ENCODE results near the gene DCAF5.

The DCAF5 gene

GRCh38 chr14:69115407-69116185, 37.3 kb downstream of the DCAF5 start:
- Histone ChIP-seq H3F3A (ENCODE audit: low read depth) (no peaks in the 10 kb centered on the region), H3K9me2 (replicated peaks; ENCODE audit: low read depth, low read length) (no peaks in the 10 kb centered on the region), H3K9me3 (ENCODE audit: insufficient read depth, low read depth, low read length) (no peaks in the 10 kb centered on the region), H4K20me1 (ENCODE audit: insufficient read depth, low read length, poor library complexity, severe bottlenecking) (peaks cover 13% of the 10 kb centered on the region), H3K36me3 (ENCODE audit: insufficient read depth, low read length) (peaks cover 96% of the 10 kb centered on the region), H3K4me1 (ENCODE audit: insufficient read depth, low read length, poor library complexity, severe bottlenecking) (peaks cover 10% of the 10 kb centered on the region), H3K4me3 (ENCODE audit: low read length, poor library complexity, severe bottlenecking) (no peak overlapping the region), H3K9ac (ENCODE audit: low read depth, low read length, poor library complexity, severe bottlenecking) (no peak overlapping the region), H3K27me3 (ENCODE audit: insufficient read depth, low read length, poor library complexity, severe bottlenecking) (no peaks in the 10 kb centered on the region), H3K79me2 (ENCODE audit: insufficient read depth, low read length) (peaks cover 13% of the 10 kb centered on the region), H3K4me2 (ENCODE audit: low read depth, low read length, poor library complexity, severe bottlenecking) (no peak overlapping the region), H2AFZ (ENCODE audit: low read length) (no peak overlapping the region)
- TF ChIP-seq CTCF (conservative IDR thresholded peaks at IDR 0.05; ENCODE audit: low read length) (no peak), EZH2phosphoT487 (IDR thresholded peaks at IDR 0.05; ENCODE audit: borderline replicate concordance) (no peak)

GRCh38 chr14:69114763-69115162, 38.2 kb downstream of the DCAF5 start:
- Histone ChIP-seq H3K9me3 (ENCODE audit: insufficient read depth, low read depth, low read length) (no peaks in the 10 kb centered on the region), H2AFZ (ENCODE audit: low read length) (no peak overlapping the region), H3K4me1 (ENCODE audit: insufficient read depth, low read length, poor library complexity, severe bottlenecking) (peaks cover 10% of the 10 kb centered on the region), H3K27me3 (ENCODE audit: insufficient read depth, low read length, poor library complexity, severe bottlenecking) (no peaks in the 10 kb centered on the region), H3K79me2 (ENCODE audit: insufficient read depth, low read length) (peaks cover 5% of the 10 kb centered on the region; the same call in 1 of the 2 replicates), H3K36me3 (ENCODE audit: insufficient read depth, low read length) (peaks cover 94% of the 10 kb centered on the region), H3F3A (ENCODE audit: low read depth) (no peaks in the 10 kb centered on the region), H3K9ac (ENCODE audit: low read depth, low read length, poor library complexity, severe bottlenecking) (no peak overlapping the region), H3K9me2 (replicated peaks; ENCODE audit: low read depth, low read length) (no peaks in the 10 kb centered on the region), H3K4me2 (ENCODE audit: low read depth, low read length, poor library complexity, severe bottlenecking) (no peak overlapping the region), H3K4me3 (ENCODE audit: low read length, poor library complexity, severe bottlenecking) (no peak overlapping the region), H4K20me1 (ENCODE audit: insufficient read depth, low read length, poor library complexity, severe bottlenecking) (peaks cover 10% of the 10 kb centered on the region)
- TF ChIP-seq EZH2phosphoT487 (IDR thresholded peaks at IDR 0.05; ENCODE audit: borderline replicate concordance) (no peak), CTCF (conservative IDR thresholded peaks at IDR 0.05; ENCODE audit: low read length) (no peak)

GRCh38 chr14:69108358-69108757, 44.6 kb downstream of the DCAF5 start:
- Histone ChIP-seq H4K20me1 (ENCODE audit: insufficient read depth, low read length, poor library complexity, severe bottlenecking) (peaks cover 3% of the 10 kb centered on the region), H3K4me1 (ENCODE audit: insufficient read depth, low read length, poor library complexity, severe bottlenecking) (no peaks in the 10 kb centered on the region), H3K79me2 (ENCODE audit: insufficient read depth, low read length) (no peaks in the 10 kb centered on the region), H2AFZ (ENCODE audit: low read length) (no peak overlapping the region), H3K27me3 (ENCODE audit: insufficient read depth, low read length, poor library complexity, severe bottlenecking) (no peaks in the 10 kb centered on the region), H3K4me3 (ENCODE audit: low read length, poor library complexity, severe bottlenecking) (no peak overlapping the region), H3K9me2 (replicated peaks; ENCODE audit: low read depth, low read length) (no peaks in the 10 kb centered on the region), H3F3A (ENCODE audit: low read depth) (no peaks in the 10 kb centered on the region), H3K4me2 (ENCODE audit: low read depth, low read length, poor library complexity, severe bottlenecking) (no peak overlapping the region), H3K36me3 (ENCODE audit: insufficient read depth, low read length) (peaks cover 74% of the 10 kb centered on the region; the same call in 1 of the 2 replicates), H3K9ac (ENCODE audit: low read depth, low read length, poor library complexity, severe bottlenecking) (no peak overlapping the region), H3K9me3 (ENCODE audit: insufficient read depth, low read depth, low read length) (no peaks in the 10 kb centered on the region)
- TF ChIP-seq CTCF (conservative IDR thresholded peaks at IDR 0.05; ENCODE audit: low read length) (no peak), EZH2phosphoT487 (IDR thresholded peaks at IDR 0.05; ENCODE audit: borderline replicate concordance) (no peak)
